K562 (cell line): ENCODE results near the gene FBXL4. TPM values are rescaled to one million over a fixed set of nuclear protein-coding genes. Genes with fewer than 3 reads are reported as not detected.

ENCODE experiments used
- ATAC-seq: fragments of 200-7000 bp; cut with Tn5 transposase; 3 replicates; pipeline ENCODE4 v1.9.1; 2020; ENCODE audit warnings: moderate library complexity
- BruUV-seq: library from RNA; stranded (reverse); fragments of 400-500 nt; replicated peaks from 2 replicates; lab custom pipeline; 2021; lab: Mats Ljungman, UMichigan
- CTCF ChIA-PET: fragments of 300-600 bp; formaldehyde crosslinking; extraction: SDS; loops from one replicate; lab custom pipeline; 2021; ENCODE audit warnings: low intra/inter-chr PET ratio; lab: Yijun Ruan, JAX
- POLR2A ChIA-PET: fragments of 300-600, 350-650 bp; sonication (Branson Sonifier 250); formaldehyde crosslinking; extraction: SDS; loops from one replicate; lab custom pipeline; 2021; ENCODE audit warnings: antibody characterized with exemption, inconsistent platforms; lab: Yijun Ruan, JAX
- DNase-seq, 4 experiments: peaks; one replicate each; pipeline versions ENCODE4 v3.0.0 to v3.0.0-alpha.2; 2011 to 2018; ENCODE audit warnings: low spot score in 3 of 4, mixed read lengths in 3 of 4; ENCODE audit errors: extremely low read depth in 1 of 4
- FAIRE-seq: peaks from 2 replicates; lab custom pipeline; 2011; peaks lifted over from hg19 to GRCh38; lab: Jason Lieb, UNC
- H2AFZ ChIP-seq: 2 replicates; pipeline ENCODE4 v1.6.0; 2011; ENCODE audit warnings: low read depth, low read length, control low read depth, inconsistent platforms
- H3K27ac ChIP-seq: fragments of 200-600 bp; 3 replicates; pipeline ENCODE4 v1.8.0; 2011; ENCODE audit warnings: low read depth, mild to moderate bottlenecking, control low read depth, inconsistent platforms, low read length, moderate library complexity, mixed read lengths; ENCODE audit errors: extremely low read depth
- H3K27me3 ChIP-seq, 2 experiments: fragments of 300-600 bp in 1 of 2; 2 replicates in 1 of 2; 3 replicates in 1 of 2; pipeline versions ENCODE4 v1.6.0 to v1.8.0; 2011; ENCODE audit warnings: inconsistent platforms in 2 of 2, low read length in 2 of 2, mild to moderate bottlenecking in 1 of 2, mixed read lengths in 1 of 2, moderate library complexity in 1 of 2; ENCODE audit not compliant: control insufficient read depth in 2 of 2, insufficient read depth in 2 of 2
- H3K36me3 ChIP-seq: fragments of 300-600 bp; 3 replicates; pipeline ENCODE4 v1.8.0; 2011; ENCODE audit warnings: mild to moderate bottlenecking, low read length, inconsistent platforms; ENCODE audit not compliant: control insufficient read depth, insufficient read depth
- H3K4me1 ChIP-seq, 2 experiments: fragments of 200-600 bp in 1 of 2; replicated peaks in 1 of 2; 2 replicates in 1 of 2; 3 replicates in 1 of 2; pipeline versions ENCODE4 v1.5.1 to v1.8.0; 2011; ENCODE audit warnings: inconsistent platforms in 2 of 2, low read length in 2 of 2, mild to moderate bottlenecking in 1 of 2, mixed read lengths in 1 of 2, moderate library complexity in 1 of 2; ENCODE audit not compliant: control insufficient read depth in 2 of 2, insufficient read depth in 2 of 2
- H3K4me2 ChIP-seq: 2 replicates; pipeline ENCODE4 v1.6.1; 2011; ENCODE audit warnings: low read length, control low read depth, inconsistent platforms, mixed read lengths; ENCODE audit not compliant: insufficient read depth
- H3K4me3 ChIP-seq: fragments of 200-600 bp; sonication (generic), shearing (Covaris generic); 2 replicates; pipeline ENCODE4 v1.5.1; 2016; ENCODE audit warnings: control low read depth, inconsistent platforms
- H3K79me2 ChIP-seq: fragments of 200-600 bp; 3 replicates; pipeline ENCODE4 v1.8.0; 2011; ENCODE audit warnings: low read length, inconsistent platforms; ENCODE audit not compliant: control insufficient read depth, insufficient read depth
- H3K9ac ChIP-seq, 2 experiments: 2 replicates each; pipeline versions ENCODE4 v1.6.0 to v1.6.1; 2011; ENCODE audit warnings: low read depth in 2 of 2, low read length in 2 of 2, control low read depth in 1 of 2, inconsistent platforms in 1 of 2, mild to moderate bottlenecking in 1 of 2, mixed read lengths in 1 of 2; ENCODE audit not compliant: insufficient read depth in 1 of 2
- H3K9me1 ChIP-seq: one replicate; pipeline ENCODE4 v1.6.0; 2011; ENCODE audit warnings: inconsistent platforms, mild to moderate bottlenecking, low read length, moderate library complexity; ENCODE audit not compliant: control insufficient read depth, insufficient read depth
- H3K9me3 ChIP-seq: replicated peaks from 2 replicates; pipeline ENCODE4 v1.5.1; 2011; ENCODE audit warnings: low read depth, low read length, inconsistent platforms; ENCODE audit not compliant: control insufficient read depth, insufficient read depth
- H4K20me1 ChIP-seq: replicated peaks from 2 replicates; pipeline ENCODE4 v1.6.1; 2011; ENCODE audit warnings: low read length, inconsistent platforms, mixed read lengths; ENCODE audit not compliant: control insufficient read depth, insufficient read depth
- HNRNPL ChIP-seq: fragments of 200-400 bp; formaldehyde crosslinking; IDR thresholded peaks from 2 replicates; pipeline ENCODE4 v1.6.1; 2017; ENCODE audit warnings: low read depth, mild to moderate bottlenecking, low read length
- MCM2 ChIP-seq: fragments of 450-650 bp; IDR thresholded peaks from 2 replicates; pipeline ENCODE4 v1.6.1; 2017; ENCODE audit warnings: low read depth, mild to moderate bottlenecking
- MYNN ChIP-seq, 2 experiments: sonication (generic); formaldehyde crosslinking in 1 of 2; IDR thresholded peaks; 2 replicates each; pipeline versions ENCODE4 v1.5.0 to v1.6.1; 2016 to 2020; ENCODE audit warnings: antibody characterized with exemption in 1 of 2, missing genetic modification reagents in 1 of 2
- NRF1 ChIP-seq, 2 experiments: fragments of 450-650 bp; IDR thresholded peaks in 1 of 2; conservative IDR thresholded peaks in 1 of 2; 2 replicates each; pipeline ENCODE4 v1.6.1; 2014; ENCODE audit warnings: mild to moderate bottlenecking in 2 of 2
- RBM34 ChIP-seq: fragments of 200-400 bp; formaldehyde crosslinking; IDR thresholded peaks from 2 replicates; pipeline ENCODE4 v1.6.1; 2018; ENCODE audit warnings: low read length, borderline replicate concordance; ENCODE audit not compliant: insufficient read depth
- TARDBP ChIP-seq: fragments of 450-650 bp; IDR thresholded peaks from 2 replicates; pipeline ENCODE4 v1.6.1; 2016
- THRB ChIP-seq: fragments of 450-650 bp; formaldehyde crosslinking; conservative IDR thresholded peaks from 2 replicates; pipeline ENCODE4 v1.4.0; 2022; ENCODE audit warnings: mild to moderate bottlenecking, missing genetic modification characterization
- VEZF1 ChIP-seq: fragments of 200-800 bp; sonication (Bioruptor generic); IDR thresholded peaks from 2 replicates; pipeline ENCODE4 v1.6.1; 2017; ENCODE audit warnings: missing genetic modification characterization, missing compliant biosample characterization
- ZNF699 ChIP-seq: fragments of 250-450 bp; sonication (Bioruptor Pico); IDR thresholded peaks from 2 replicates; pipeline ENCODE4 v1.8.0; 2021; ENCODE audit warnings: mild to moderate bottlenecking, moderate library complexity; ENCODE audit not compliant: insufficient replicate concordance
- WGBS: fragments of 100-300 bp; shearing (Covaris generic); methylation state at CpG from one replicate; pipeline ENCODE4 v1.1.6; 2016; ENCODE audit warnings: low coverage, mixed read lengths; ENCODE audit not compliant: insufficient coverage; ENCODE audit errors: missing lambda C conversion rate; 5-methylcytosine and 5-hydroxymethylcytosine counted together
- in situ Hi-C: fragments of 300-500 bp; cut with MboI; formaldehyde crosslinking; loops from 4 replicates; pipeline ENCODE4 v1.15.0; 2018; ENCODE audit warnings: inconsistent platforms, mixed read lengths
- intact Hi-C: fragments of 100-400 bp; cut with micrococcal nuclease; formaldehyde crosslinking; loops from 2 replicates; pipeline ENCODE4 v1.14.2; 2022
- polyA plus RNA-seq, 8 experiments: library from polyadenylated mRNA; depleted of rRNA in 4 of 8; stranded (reverse) in 5 of 8; unstranded in 3 of 8; fragments of >200 nt; fragmentation: Nextera tagmentation in 2 of 8; fragmentation: Illumina TruSeq in 1 of 8; extraction: Ambion mirVana in 2 of 8; extraction: Trizol in 1 of 8; gene quantifications; 2 replicates each; pipeline versions ENCODE4 v1.2.1 to v1.2.3, GENCODE V29; 2011 to 2014; ENCODE audit warnings: inconsistent platforms in 1 of 8, missing spikeins in 1 of 8
- total RNA-seq, 7 experiments: library from RNA; depleted of rRNA in 6 of 7; stranded (reverse); fragments of >200 nt in 6 of 7; fragmentation: Illumina TruSeq in 2 of 7; extraction: Trizol in 2 of 7; gene quantifications; 2 replicates each; pipeline versions ENCODE4 v1.2.1 to v1.2.3, GENCODE V29; 2011 to 2021; ENCODE audit warnings: low replicate concordance in 1 of 7
- TF ChIP-seq, protein P1 (sequence below), 2 experiments: fragments of 450-650 bp in 1 of 2; IDR thresholded peaks; 2 replicates each; pipeline ENCODE4 v1.6.1; 2011 to 2017; ENCODE audit warnings: low read depth in 2 of 2, antibody characterized with exemption in 1 of 2, borderline replicate concordance in 1 of 2, low read length in 1 of 2, mild to moderate bottlenecking in 1 of 2, mixed read lengths in 1 of 2; ENCODE audit not compliant: control insufficient read depth in 1 of 2
- TF ChIP-seq, protein P2 (sequence below): fragments of 250-450 bp; sonication (Bioruptor Pico); IDR thresholded peaks from 2 replicates; pipeline ENCODE4 v1.8.0; 2021; ENCODE audit warnings: borderline replicate concordance, mild to moderate bottlenecking, moderate library complexity; ENCODE audit not compliant: poor library complexity, severe bottlenecking

FBXL4 gene
- total and polyA plus RNA-seq, 9 of the 15 experiments (the other 6 are each of a cell fraction or from before 2014, with no cell fraction given): 4.2 to 23.1 (median 7.7) TPM

DNA sequence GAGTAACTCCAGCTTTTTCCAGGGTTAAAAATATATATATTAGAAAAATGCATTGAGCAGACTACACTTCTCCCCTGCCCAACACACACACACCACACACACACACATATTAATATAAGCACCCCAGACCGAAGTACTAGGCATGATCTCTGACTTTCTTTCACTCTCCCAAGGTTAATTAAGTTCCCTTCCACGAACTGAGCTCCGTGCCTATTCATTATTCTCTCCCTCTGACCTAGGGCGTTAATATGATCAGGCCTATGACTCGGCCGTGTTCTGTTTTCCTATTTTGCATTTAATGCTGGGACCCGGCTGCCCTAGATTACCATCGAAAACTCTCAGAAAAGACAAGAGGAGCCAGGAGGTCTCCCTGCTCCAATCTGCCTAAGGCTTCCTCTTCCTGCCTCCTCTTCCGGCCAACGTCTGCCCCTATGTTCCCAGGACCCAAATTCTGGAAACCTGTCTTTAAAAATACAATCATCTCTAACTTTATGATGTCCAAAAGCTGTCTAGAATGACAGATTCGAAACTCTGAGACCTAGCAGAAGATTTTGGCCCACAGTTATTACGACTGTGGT, 119.4 kb downstream of the FBXL4 start (continued):
- TF ChIP-seq, protein P1, sequence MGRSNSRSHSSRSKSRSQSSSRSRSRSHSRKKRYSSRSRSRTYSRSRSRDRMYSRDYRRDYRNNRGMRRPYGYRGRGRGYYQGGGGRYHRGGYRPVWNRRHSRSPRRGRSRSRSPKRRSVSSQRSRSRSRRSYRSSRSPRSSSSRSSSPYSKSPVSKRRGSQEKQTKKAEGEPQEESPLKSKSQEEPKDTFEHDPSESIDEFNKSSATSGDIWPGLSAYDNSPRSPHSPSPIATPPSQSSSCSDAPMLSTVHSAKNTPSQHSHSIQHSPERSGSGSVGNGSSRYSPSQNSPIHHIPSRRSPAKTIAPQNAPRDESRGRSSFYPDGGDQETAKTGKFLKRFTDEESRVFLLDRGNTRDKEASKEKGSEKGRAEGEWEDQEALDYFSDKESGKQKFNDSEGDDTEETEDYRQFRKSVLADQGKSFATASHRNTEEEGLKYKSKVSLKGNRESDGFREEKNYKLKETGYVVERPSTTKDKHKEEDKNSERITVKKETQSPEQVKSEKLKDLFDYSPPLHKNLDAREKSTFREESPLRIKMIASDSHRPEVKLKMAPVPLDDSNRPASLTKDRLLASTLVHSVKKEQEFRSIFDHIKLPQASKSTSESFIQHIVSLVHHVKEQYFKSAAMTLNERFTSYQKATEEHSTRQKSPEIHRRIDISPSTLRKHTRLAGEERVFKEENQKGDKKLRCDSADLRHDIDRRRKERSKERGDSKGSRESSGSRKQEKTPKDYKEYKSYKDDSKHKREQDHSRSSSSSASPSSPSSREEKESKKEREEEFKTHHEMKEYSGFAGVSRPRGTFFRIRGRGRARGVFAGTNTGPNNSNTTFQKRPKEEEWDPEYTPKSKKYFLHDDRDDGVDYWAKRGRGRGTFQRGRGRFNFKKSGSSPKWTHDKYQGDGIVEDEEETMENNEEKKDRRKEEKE (IDR thresholded peaks at IDR 0.05; ENCODE audit: borderline replicate concordance in 1 of 2, control insufficient read depth in 1 of 2, low read depth in 2 of 2, low read length in 1 of 2): no peak

DNA sequence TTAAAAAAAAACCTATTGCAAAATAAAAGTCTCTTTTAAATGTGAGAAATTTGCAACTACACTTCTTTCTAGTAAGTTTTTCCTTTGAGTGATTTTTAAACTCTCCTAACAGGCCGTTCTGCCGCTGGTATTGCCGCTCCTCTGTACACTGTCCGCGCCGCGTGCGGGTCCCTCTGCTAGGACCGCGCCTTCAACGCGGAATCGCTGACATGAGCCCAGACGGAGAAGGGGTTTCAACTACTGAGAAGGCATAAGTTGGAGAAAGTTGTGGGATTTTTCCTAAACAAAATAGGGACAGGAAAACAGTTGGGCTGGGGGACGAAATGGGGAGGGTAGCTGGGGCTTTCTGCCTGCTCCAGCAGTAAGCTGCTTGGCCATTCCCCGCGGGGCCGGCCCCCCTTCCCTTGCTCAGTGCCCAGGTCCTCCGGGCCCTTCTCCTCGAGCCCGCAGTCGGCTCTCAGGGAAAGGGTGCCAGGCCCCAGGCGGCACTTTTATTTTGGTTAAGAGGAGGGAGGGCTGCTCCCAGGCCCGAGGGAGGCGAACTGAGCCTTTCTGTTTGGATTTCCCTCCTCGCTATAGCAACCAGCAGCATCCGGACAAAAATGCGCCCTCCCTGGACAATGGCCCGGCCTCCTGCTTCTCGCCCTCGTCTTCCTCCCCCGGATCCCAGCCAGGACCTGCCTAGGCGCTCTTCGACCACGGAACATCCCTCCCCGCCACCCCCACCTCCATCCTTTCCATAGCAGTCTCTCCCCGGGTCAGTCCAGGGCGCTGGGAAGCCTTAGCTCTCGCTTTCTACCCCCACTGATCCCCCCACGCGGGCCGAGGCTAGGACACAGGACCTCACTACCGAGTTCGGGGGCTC, 120.2 kb downstream of the FBXL4 start:
- in situ Hi-C loops: no loop called here
- H2AFZ ChIP-seq: no peak overlapping the region
- H3K4me1 ChIP-seq: peaks cover 0 to 26% of the 10 kb centered on the region in 2 experiments; a peak in 2 of 5 replicates
- no peak overlapping the region for H3K9ac ChIP-seq
- H3K27ac ChIP-seq: no peak overlapping the region
- ATAC-seq (peak; percentile 21), FAIRE-seq (no peak), DNase-seq (no peak)
- no peaks in the 10 kb centered on the region for H3K79me2 ChIP-seq
- no peak overlapping the region for H3K4me3 ChIP-seq
- intact Hi-C loops: no loop called here
- H3K4me2 ChIP-seq: no peak overlapping the region
- CTCF ChIA-PET: no interaction called here
- peaks cover 27 to 38% of the 10 kb centered on the region in 2 experiments for H3K27me3 ChIP-seq
- no peaks in the 10 kb centered on the region for H3K36me3 ChIP-seq
- 34% methylated on average over 29 of the region's 44 CpGs for WGBS
- H3K9me1 ChIP-seq: no peaks in the 10 kb centered on the region
- no TSS peak for BruUV-seq
- H4K20me1 ChIP-seq: no peaks in the 10 kb centered on the region
- POLR2A ChIA-PET: no interaction called here
- H3K9me3 ChIP-seq: peaks cover 2% of the 10 kb centered on the region; the same call in 1 of the 2 replicates
- TF ChIP-seq, protein P2, sequence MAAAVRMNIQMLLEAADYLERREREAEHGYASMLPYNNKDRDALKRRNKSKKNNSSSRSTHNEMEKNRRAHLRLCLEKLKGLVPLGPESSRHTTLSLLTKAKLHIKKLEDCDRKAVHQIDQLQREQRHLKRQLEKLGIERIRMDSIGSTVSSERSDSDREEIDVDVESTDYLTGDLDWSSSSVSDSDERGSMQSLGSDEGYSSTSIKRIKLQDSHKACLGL: no peak
- TF ChIP-seq RBM34 (no peak), THRB (CRISPR knock-in tag) (no peak), MYNN (IDR thresholded peaks at IDR 0.05) (0 out of 2 replicates have a peak, but pooled peaks have one; percentile 21), MYNN (CRISPR knock-in tag; IDR thresholded peaks at IDR 0.05) (no peak), HNRNPL (no peak), VEZF1 (CRISPR knock-in tag) (no peak), TARDBP (no peak), ZNF699 (CRISPR knock-in tag) (no peak), NRF1 (conservative IDR thresholded peaks at IDR 0.05 in 1 of 2, IDR thresholded peaks at IDR 0.05 in 1 of 2) (no peak), MCM2 (no peak)
